Measurements from ENCODE around the gene SEMA3E. TPM values are rescaled to one million over a fixed set of nuclear protein-coding genes. Genes with fewer than 3 reads are reported as not detected.

The SEMA3E gene
- total RNA-seq, 2 experiments from 2014 or later, result not detected

DNA sequence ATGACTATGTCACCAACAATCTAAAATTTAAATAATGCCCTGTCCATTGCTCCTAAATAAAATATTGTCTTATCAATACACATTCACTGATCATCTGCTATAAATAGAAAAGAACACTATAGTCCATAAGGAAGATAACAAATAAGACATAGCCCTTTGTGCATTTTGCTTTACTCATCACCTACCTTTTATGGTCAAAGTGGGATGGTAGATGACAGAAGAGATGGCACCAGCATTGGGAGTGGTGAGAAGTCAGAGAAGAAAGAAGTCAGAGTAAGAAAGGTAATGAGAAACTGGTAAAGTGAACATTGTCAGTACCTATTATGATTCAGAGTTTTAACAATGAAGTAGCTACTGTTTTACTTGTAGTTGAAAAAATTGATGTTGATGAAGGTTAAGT is 31.1 kb downstream of the SEMA3E start:
- ChIA-PET POLR2A (no interaction called here), CTCF (no interaction called here)
- Mint-ChIP-seq H3K4me1 (ENCODE audit: low read depth) (no peaks in the 10 kb centered on the region), H3K36me3 (no peaks in the 10 kb centered on the region), H3K27me3 (no peaks in the 10 kb centered on the region), H3K4me3 (no peak overlapping the region), H3K9me3 (peaks cover 16% of the 10 kb centered on the region), H3K27ac (no peak overlapping the region)
- DNase-seq, result no peak
- intact Hi-C loops (cut with micrococcal nuclease), result no loop called here

DNA sequence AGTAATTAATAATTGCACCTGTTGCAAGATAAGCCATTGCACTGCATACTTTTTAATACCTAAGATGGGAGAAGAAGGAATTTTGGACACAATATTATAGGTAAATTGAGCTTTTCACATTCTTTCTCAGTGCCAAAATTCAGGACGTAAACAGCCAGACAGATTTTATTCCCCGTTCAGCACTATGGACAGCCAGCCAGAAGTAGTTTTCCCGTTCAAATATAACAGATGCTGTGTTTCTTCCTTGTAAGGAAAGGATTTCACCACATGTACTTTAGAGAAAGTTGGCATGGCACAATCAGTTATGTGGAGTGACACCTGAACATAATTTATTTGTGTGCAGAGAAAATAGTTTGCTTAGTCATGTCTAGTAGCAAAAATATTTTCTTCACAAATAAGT is 34.8 kb downstream of the SEMA3E start:
- Mint-ChIP-seq H3K36me3 (no peaks in the 10 kb centered on the region), H3K9me3 (peaks cover 4% of the 10 kb centered on the region), H3K27ac (no peak overlapping the region), H3K27me3 (no peaks in the 10 kb centered on the region), H3K4me3 (no peak overlapping the region), H3K4me1 (ENCODE audit: low read depth) (no peaks in the 10 kb centered on the region)
- DNase-seq, result no peak
- ChIA-PET POLR2A (no interaction called here), CTCF (no interaction called here)
- intact Hi-C loops (cut with micrococcal nuclease), result no loop called here

DNA sequence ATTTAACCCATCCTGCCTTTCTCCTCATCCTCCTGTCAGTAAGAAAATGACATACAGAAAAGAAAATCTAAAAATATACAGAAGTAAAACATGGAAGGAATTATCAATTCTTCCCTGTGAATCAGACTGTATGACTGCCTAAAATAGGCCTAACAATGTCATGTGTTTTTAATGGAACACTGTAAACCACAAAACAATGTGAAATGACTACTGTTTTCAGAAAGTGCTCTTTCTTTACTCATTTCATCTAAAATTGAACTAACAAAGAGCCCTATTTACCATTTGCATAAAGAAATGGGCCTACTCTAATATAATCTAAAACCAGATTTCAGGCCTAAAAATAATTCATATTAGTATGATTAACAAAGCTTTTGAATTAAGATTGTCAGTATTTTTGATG is 35.7 kb downstream of the SEMA3E start:
- no peaks in the 10 kb centered on the region for H3K27me3 Mint-ChIP-seq
- H3K4me3 Mint-ChIP-seq, result no peak overlapping the region
- CTCF ChIA-PET, result no interaction called here
- H3K4me1 Mint-ChIP-seq (ENCODE audit: low read depth), result no peaks in the 10 kb centered on the region
- intact Hi-C loops (cut with micrococcal nuclease), result no loop called here
- H3K9me3 Mint-ChIP-seq, result peaks cover 4% of the 10 kb centered on the region
- POLR2A ChIA-PET, result no interaction called here
- no peaks in the 10 kb centered on the region for H3K36me3 Mint-ChIP-seq
- no peak overlapping the region for H3K27ac Mint-ChIP-seq
- no peak for DNase-seq

DNA sequence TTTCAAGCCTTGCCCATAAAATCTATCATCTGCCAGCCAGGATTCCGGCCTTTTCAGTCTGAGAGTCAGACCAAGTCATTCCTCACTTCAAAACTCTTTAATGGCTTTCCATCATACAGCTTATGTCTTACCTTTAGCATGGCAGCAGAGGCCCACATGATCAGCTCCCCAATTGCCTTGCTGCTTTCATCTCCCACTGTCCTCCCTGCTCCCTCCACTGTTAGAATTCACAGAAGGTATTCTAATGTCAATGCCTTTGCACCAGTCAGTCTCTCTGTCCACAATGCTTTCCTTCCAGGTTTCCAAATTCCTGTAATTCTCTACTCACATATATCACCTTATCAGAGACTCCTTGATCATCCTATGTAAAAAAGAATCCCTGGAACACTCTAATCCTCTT is 37.2 kb downstream of the SEMA3E start:
- CTCF ChIA-PET, result no interaction called here
- DNase-seq, result no peak
- H3K27ac Mint-ChIP-seq, result no peak overlapping the region
- no peaks in the 10 kb centered on the region for H3K36me3 Mint-ChIP-seq
- H3K27me3 Mint-ChIP-seq, result no peaks in the 10 kb centered on the region
- intact Hi-C loops (cut with micrococcal nuclease), result no loop called here
- H3K4me3 Mint-ChIP-seq, result no peak overlapping the region
- POLR2A ChIA-PET, result no interaction called here
- no peaks in the 10 kb centered on the region for H3K4me1 Mint-ChIP-seq (ENCODE audit: low read depth)
- H3K9me3 Mint-ChIP-seq, result peaks cover 2% of the 10 kb centered on the region

DNA sequence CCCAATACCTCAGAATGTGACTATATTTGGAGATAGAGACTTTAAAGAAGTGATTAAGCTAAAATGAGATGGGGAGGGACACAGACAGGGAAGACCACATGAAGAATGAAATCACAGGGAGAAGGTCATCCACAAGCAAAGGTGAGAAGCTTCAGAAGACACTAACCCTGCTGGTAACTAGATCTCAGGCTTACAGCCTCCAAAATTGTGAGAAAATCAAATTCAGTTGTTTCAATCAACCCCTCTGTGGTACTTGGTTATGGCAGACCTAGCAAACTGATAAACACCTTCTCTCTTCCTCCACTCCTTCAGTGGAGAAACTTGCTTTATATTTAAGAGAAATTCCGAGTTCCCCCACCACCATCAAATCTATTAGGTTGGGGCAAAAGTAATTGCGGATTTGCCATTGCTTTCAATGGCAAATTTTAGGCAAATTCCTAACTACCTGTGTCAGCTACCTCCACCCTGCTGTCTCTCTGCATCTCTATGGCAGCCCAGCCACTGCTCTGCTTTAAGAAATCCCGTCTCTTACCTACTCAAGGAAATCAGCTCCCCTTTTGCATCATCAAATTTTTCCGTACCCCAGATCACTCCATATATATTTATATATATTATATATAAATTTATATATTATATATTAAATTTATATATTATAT is 38.2 kb downstream of the SEMA3E start:
- Mint-ChIP-seq H3K36me3 (no peaks in the 10 kb centered on the region), H3K27me3 (no peaks in the 10 kb centered on the region), H3K4me1 (ENCODE audit: low read depth) (no peaks in the 10 kb centered on the region), H3K27ac (no peak overlapping the region), H3K9me3 (no peaks in the 10 kb centered on the region), H3K4me3 (no peak overlapping the region)
- no peak for DNase-seq
- intact Hi-C loops (cut with micrococcal nuclease), result no loop called here
- POLR2A ChIA-PET, result no interaction called here
- CTCF ChIA-PET, result no interaction called here

DNA sequence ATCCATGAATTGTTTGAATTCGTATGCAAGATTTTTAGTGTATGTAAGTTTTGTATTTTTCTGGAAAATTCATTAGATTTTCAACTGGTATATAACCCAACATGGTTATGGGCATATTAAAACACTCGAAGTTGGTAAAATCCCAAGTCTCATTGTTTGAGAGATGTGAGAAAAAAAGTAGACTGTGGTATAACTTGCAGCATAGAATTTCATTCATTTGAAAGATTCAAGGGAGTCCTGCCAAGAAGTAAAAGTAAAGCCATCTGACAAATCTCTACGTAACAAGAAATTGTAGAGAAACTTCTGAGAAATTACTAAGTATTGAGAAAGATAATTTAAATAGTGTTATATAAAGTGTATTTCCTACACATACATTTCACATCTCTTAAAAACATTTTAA is 40.2 kb downstream of the SEMA3E start:
- Mint-ChIP-seq H3K4me1 (ENCODE audit: low read depth) (no peaks in the 10 kb centered on the region), H3K27ac (no peak overlapping the region), H3K36me3 (no peaks in the 10 kb centered on the region), H3K4me3 (no peak overlapping the region), H3K9me3 (no peaks in the 10 kb centered on the region), H3K27me3 (no peaks in the 10 kb centered on the region)
- no peak for DNase-seq
- ChIA-PET POLR2A (no interaction called here), CTCF (no interaction called here)
- intact Hi-C loops (cut with micrococcal nuclease), result no loop called here

DNA sequence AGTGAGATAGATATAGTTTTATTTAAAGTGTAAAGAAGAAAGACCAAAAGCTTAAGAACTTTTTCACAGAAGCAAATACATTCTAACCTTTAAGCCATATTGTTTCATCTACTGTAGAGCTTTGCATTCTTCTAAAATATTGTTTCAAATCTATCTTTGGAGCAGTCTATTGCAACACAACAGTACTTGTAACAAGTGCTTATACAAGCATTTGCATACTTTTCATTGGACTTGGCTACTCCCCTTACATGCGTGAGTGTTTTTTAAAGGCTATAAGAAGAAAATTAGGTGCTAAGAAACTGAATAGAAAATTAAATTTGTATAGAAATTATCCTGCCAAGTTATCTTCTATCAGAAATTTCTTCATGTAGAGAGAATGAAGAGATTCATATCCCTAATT is 45.3 kb downstream of the SEMA3E start:
- peaks cover 7% of the 10 kb centered on the region for H3K9me3 Mint-ChIP-seq
- CTCF ChIA-PET, result no interaction called here
- POLR2A ChIA-PET, result no interaction called here
- H3K36me3 Mint-ChIP-seq, result no peaks in the 10 kb centered on the region
- no peak overlapping the region for H3K27ac Mint-ChIP-seq
- no peaks in the 10 kb centered on the region for H3K4me1 Mint-ChIP-seq (ENCODE audit: low read depth)
- H3K4me3 Mint-ChIP-seq, result no peak overlapping the region
- intact Hi-C loops (cut with micrococcal nuclease), result no loop called here
- H3K27me3 Mint-ChIP-seq, result no peaks in the 10 kb centered on the region
- no peak for DNase-seq

DNA sequence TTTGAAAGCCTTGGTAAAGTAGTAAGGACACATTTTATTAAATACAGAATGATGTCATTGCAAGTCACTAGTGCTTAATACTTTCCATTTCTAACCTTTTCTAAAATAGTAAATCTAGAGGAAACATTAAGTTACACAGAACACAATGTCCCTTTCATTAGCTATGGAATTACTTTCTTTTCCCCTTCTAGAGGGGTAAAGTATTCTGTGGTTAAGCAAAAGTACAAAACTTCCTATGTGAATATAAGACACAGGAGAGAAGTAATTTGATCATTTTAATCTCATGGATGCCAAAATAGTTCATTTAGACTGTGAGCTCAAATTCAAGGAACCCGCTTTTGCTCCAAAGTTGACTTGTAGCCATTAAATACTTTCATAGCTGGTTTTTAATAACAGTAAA is 49.8 kb downstream of the SEMA3E start:
- intact Hi-C loops (cut with micrococcal nuclease), result no loop called here
- H3K4me3 Mint-ChIP-seq, result no peak overlapping the region
- ChIA-PET CTCF (no interaction called here), POLR2A (no interaction called here)
- no peak for DNase-seq
- H3K36me3 Mint-ChIP-seq, result no peaks in the 10 kb centered on the region
- no peak overlapping the region for H3K27ac Mint-ChIP-seq
- H3K9me3 Mint-ChIP-seq, result peaks cover 9% of the 10 kb centered on the region
- no peaks in the 10 kb centered on the region for H3K27me3 Mint-ChIP-seq
- H3K4me1 Mint-ChIP-seq (ENCODE audit: low read depth), result no peaks in the 10 kb centered on the region

DNA sequence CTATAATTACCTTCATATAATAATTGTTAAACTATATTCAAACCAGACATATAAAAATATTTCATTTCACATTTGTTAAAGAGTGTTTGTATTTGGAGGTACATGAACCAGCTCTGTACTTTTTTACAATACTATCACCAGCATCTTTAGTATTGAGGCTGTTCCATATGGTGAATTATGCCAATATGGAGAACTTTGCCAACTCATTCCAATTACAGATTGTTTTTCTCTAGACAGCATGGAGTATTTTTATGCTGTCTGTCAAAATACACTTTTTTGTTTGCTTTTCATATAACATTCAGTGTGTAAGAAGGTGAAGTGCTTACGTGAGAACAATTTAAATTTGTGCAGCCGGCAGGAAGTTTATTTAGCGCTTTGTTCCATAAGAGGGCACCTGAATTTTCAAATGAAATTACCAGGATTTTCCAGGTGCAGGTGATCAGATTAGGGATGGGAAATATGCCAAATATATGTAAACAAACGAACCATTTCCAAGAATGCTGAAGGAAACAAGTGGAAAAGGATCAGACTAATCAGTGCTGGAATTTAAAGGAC is 54.9 kb downstream of the SEMA3E start:
- ChIA-PET CTCF (no interaction called here), POLR2A (no interaction called here)
- peaks cover 4% of the 10 kb centered on the region for H3K9me3 Mint-ChIP-seq
- intact Hi-C loops (cut with micrococcal nuclease), result no loop called here
- H3K4me3 Mint-ChIP-seq, result no peak overlapping the region
- no peak for DNase-seq
- H3K27ac Mint-ChIP-seq, result no peak overlapping the region
- no peaks in the 10 kb centered on the region for H3K4me1 Mint-ChIP-seq (ENCODE audit: low read depth)
- H3K27me3 Mint-ChIP-seq, result no peaks in the 10 kb centered on the region
- H3K36me3 Mint-ChIP-seq, result no peaks in the 10 kb centered on the region

DNA sequence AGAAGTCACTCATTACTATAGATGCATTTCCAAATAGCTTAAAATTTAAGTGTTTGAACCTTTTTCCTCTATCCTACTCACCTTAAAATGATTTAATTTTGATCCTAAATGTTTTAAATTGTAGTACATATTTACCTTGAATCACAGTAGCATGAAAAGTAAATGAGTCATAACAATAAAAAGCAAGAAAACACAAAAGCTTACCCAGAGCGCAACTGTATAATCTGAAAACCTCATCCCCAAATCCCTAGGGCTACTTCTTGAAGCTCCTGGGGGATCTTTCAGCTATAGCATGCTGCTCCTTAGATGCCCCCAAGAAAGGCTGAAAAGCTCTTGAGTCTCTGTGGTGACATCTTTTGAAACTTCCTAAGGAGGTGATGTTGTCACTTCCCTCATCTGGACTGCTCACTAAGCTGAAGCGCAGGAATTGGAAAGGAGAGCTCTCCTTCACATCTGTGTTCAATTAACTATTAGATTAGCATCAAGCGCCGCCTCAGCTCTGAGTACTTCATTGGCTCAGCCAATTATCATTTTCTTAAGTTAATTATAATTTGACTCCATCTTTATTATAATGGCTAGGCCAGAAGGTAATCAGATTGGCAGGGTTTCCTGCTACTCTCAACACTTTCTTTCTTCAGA is 60.2 kb downstream of the SEMA3E start:
- POLR2A ChIA-PET, result no interaction called here
- DNase-seq, result no peak
- CTCF ChIA-PET, result no interaction called here
- Mint-ChIP-seq H3K27me3 (no peaks in the 10 kb centered on the region), H3K9me3 (peaks cover 5% of the 10 kb centered on the region), H3K4me3 (no peak overlapping the region), H3K4me1 (ENCODE audit: low read depth) (no peaks in the 10 kb centered on the region), H3K27ac (no peak overlapping the region), H3K36me3 (no peaks in the 10 kb centered on the region)
- intact Hi-C loops (cut with micrococcal nuclease), result no loop called here

DNA sequence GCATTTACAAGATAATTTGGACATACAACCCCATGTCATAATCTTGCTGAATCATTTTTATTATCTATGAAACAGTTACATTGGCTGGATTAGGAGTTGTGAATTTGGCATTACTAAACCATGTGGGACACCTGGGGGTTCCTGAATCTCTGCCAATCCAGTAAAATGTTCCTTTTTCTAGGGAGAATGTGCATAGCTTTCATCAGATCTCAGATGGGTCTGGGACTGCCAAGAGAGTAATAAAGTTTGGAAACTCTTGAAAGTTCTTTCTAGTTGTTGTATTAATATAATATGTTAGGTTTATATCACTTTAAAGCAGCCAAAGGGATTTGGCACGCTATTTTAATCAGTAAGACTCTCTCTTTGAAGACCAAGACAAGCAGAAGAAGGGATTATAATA is 62.7 kb downstream of the SEMA3E start:
- CTCF ChIA-PET, result no interaction called here
- no peak for DNase-seq
- intact Hi-C loops (cut with micrococcal nuclease), result no loop called here
- Mint-ChIP-seq H3K27ac (no peak overlapping the region), H3K27me3 (no peaks in the 10 kb centered on the region), H3K4me1 (ENCODE audit: low read depth) (no peaks in the 10 kb centered on the region), H3K4me3 (no peak overlapping the region), H3K9me3 (peaks cover 5% of the 10 kb centered on the region), H3K36me3 (no peaks in the 10 kb centered on the region)
- POLR2A ChIA-PET, result no interaction called here

DNA sequence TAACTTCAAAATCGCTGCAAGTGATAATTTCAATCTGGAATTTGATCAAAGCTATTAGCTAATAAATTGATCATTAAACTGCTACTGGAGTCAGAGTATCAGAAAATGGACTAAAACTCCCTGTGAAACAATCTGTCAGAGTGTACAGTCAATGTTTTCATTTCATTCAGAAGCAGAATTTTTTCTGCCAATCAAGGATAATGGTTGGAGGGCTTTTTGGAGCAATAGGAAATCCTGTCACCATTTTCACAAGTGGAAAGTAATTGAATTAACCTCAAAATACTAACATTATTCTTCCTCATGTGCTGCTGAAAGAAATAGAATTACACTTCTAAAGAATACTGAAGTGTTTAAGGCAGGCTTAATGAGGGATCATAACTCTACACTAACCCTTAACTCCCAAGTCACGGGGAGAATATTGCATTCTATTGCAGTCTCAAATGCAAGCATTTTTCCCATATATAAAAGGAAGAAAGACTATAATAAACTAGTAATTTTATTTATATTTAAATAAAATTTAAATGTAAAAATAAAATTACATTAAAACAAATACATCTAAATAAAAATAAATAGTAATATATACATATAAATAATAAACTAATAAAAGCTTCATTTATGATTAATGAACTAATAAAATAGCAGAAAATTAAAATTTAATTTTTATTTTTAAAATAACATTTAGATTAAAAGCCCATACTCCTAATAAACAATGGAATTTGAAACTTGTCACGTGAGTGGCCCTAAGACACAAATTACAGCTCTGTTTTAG is 67.1 kb downstream of the SEMA3E start:
- DNase-seq, result no peak
- POLR2A ChIA-PET, result no interaction called here
- no peaks in the 10 kb centered on the region for H3K36me3 Mint-ChIP-seq

DNA sequence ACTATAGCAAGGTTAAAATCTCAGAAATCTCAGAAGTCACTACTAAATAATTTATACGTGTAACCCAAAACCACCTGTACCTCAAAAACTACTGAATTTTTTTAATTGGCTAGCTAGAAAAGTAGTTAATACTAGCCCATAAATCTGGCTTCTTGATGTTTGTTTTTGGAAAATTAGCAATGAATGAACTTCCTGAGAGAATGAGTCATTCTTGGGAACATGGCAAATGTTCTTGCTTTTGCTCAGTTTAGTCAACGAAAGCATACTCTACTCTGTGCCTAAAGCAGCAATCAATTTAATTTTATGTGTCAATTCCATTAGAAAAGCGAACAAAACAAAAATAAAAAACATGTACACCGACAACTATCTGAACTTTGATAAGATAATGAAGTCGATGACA is 69.2 kb downstream of the SEMA3E start:
- ChIA-PET POLR2A (no interaction called here), CTCF (no interaction called here)
- DNase-seq, result no peak
- no peaks in the 10 kb centered on the region for H3K4me1 Mint-ChIP-seq (ENCODE audit: low read depth)
- no peak overlapping the region for H3K27ac Mint-ChIP-seq
- intact Hi-C loops (cut with micrococcal nuclease), result no loop called here
- H3K4me3 Mint-ChIP-seq, result no peak overlapping the region
- no peaks in the 10 kb centered on the region for H3K36me3 Mint-ChIP-seq
- H3K27me3 Mint-ChIP-seq, result no peaks in the 10 kb centered on the region
- no peaks in the 10 kb centered on the region for H3K9me3 Mint-ChIP-seq

More for the DNA sequence above, 67.1 kb downstream of the SEMA3E start:
- H3K9me3 Mint-ChIP-seq, result peaks cover 3% of the 10 kb centered on the region
- intact Hi-C loops (cut with micrococcal nuclease), result no loop called here
- H3K4me3 Mint-ChIP-seq, result no peak overlapping the region
- CTCF ChIA-PET, result interaction anchor here (0.6 kb wide), 1 partner anchor 151 kb away, joined by 3 read pairs; no protein-coding TSS in a partner anchor
- no peak overlapping the region for H3K27ac Mint-ChIP-seq
- no peaks in the 10 kb centered on the region for H3K27me3 Mint-ChIP-seq
- no peaks in the 10 kb centered on the region for H3K4me1 Mint-ChIP-seq (ENCODE audit: low read depth)

Data from activated CD4-positive, alpha-beta memory T cell treated with anti-CD3 and anti-CD28 coated beads for 36 hours (primary cell).